D341Med (cell line): Measurements from ENCODE around the gene PPIF.

Experiments used
- DNase-seq: peaks from one replicate; pipeline ENCODE4 v3.0.0; 2012; ENCODE audit warnings: low spot score

The PPIF gene

DNA sequence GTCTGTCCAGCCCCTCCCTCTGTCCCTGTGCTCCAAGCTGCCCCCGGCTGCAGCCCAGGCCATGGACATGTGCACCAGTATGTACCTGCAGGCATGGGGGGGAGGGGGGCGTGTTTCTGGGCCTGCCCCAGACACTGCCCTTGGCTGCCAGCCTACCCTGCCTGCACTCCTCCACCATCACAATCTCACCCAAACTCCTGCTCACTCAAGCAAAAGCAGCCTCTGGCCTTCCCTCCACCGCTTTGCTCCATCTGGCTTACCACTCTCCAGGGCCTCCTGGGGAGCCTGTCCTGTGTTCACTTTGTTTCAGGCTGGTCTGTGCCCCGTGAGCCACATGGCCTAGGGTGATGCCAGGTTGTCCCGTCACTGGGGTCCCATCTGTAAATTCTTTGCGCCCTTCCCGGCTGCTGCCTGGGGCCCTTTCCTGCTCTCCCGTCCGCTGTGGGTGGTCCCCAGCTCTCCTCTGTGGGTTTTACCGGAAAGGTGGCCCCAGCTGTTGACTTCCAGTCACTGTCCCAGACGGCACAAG, 33.3 kb upstream of the PPIF start:
- DNase-seq, result no peak

GRCh38 chr10:79314761-79315601, 32.3 kb upstream of the PPIF start:
- no peak for DNase-seq

DNA sequence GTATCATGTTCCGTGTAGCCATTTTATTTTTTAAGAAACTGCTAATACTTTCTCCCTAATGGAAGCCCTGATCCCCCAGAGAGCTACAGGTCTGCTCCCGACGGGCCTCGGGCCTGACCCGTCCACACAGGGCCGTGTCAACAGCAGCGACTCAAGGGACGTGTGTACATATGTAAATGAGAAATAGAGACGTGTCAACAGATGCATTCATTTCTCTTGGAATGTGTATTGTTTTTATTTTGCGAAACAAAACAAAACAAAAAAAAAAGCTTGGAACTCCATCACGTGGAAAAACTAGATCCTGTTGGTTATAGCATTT, 31.7 kb upstream of the PPIF start:
- no peak for DNase-seq

- DNase-seq, result peak; percentile 46
Observed at GRCh38 chr10:79316671-79317431, 30.4 kb upstream of the PPIF start.

DNA sequence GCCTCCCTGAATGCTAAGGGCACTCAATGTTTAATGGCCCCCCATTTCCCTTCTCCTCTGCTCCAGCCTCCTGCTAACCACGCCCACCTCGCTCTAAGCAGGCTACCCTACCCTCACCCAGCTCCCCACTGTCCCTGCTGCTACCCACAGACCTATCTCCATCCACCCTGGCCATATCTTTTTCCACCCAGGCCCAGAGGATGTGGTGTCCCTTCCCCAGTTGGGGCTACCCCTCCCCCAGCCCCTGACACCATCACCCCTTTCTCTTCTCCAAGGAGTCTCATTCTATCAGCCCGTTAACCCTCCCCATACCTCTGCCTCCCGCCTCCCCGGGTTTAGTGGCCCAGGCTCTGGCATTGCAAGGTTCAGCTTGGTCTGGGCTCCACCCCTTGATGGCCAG, 28.9 kb upstream of the PPIF start:
- DNase-seq, result no peak

- DNase-seq, result no peak
Observed at GRCh38 chr10:79319115-79319771, 28.0 kb upstream of the PPIF start.

DNA sequence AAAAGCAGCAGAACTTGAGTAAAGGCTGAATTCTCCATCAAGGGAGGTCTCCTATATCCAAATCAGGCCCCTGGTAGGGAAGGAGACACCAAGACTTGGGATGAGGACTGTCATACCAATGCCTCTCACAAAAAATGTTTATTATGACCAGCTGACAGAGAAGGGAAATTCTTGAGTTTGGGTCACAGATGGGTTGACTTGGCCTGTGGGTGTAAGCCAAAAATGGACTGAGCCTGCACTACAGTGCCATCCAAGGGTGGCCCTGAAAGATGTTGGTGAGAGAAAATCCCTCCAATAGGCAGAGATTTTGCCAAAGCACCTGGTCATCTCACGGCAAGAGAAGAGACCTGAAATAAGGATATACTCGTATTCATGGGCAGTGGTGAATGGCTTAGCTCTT, 27.0 kb upstream of the PPIF start:
- DNase-seq, result no peak

DNA sequence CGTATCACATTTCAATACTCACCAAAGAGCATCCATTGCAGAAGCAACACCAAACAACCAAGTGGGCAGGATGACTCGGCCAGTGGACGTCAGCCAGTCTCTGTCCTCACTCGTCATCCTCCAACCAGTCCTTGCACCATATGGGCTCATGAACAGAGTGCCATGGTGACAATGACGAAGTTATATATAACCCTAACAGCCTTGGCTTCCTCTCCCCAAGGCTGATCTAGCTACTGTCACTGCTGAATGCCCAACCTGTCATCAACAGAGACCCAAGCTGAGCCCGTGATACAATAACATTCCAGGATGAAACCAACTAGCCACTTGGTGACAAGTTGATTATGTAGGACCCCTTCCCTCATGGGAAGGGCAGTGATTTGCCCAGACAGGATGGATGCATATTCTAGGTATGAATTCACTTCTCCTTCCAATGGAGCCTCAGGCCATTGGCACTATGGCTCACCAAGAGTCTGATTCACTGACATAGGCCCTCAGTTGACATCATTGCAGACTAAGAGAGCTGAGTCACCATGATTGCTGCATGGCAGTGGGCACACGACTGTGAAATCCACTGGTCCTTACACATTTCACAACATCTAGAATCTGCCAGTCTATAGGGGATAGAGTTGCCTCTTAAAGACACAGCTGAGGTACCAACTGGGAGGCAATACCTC, 26.3 kb upstream of the PPIF start:
- DNase-seq, result no peak

DNA sequence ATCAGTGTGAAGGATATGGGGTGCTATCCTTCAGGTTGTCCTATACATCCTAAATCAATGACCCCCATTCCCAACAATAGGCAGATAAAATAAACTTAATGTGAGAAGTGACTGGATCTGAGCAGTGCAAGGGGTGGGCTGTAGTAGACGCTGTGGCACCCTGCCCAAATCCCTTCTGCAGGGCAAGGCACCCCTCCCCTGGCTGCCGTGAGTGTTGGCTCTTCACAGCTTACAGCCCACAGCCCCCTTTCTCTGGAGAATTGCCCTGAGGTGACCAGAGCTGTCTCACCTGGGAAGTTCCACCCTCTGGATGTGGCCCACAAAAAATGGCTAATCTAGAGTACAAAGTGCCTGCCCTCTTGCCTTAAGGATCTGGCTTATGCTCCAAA, 25.8 kb upstream of the PPIF start:
- DNase-seq, result no peak

GRCh38 chr10:79321951-79322350, 25.3 kb upstream of the PPIF start:
- no peak for DNase-seq

- no peak for DNase-seq
Observed at GRCh38 chr10:79322616-79323543, 24.4 kb upstream of the PPIF start.

GRCh38 chr10:79323602-79324001, 23.7 kb upstream of the PPIF start:
- no peak for DNase-seq

- DNase-seq, result no peak
Observed at GRCh38 chr10:79324032-79324695, 23.1 kb upstream of the PPIF start.

- no peak for DNase-seq
Observed at GRCh38 chr10:79326361-79327089, 20.7 kb upstream of the PPIF start.

- no peak for DNase-seq
Observed at GRCh38 chr10:79327090-79327457, 20.2 kb upstream of the PPIF start.

DNA sequence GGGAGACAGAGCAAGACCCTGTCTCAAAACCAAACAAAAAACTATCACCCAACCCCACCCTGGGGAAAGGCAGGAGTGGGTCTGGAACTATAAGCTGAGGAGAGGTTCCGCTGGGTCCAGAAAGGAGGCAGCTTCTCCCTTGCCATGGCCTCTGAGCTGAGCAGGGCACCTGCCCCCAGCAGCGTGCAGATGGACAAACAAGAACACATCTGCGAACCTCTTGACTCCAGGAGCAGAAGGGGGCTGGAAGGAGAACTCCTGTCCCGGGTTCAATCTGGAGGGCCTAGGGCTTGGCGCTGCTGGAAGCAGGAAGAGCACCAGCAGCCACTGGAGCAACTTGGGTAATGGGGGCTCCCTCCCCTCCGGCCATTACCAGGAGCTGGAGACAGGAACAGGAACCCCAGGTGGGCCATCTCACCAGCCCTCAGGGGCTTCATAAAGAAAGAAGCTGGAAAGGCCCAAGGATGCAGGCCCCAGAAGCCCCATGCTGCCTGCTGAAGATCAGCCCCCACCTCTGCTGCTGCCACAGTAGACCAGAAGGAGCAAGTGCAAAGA, 19.0 kb upstream of the PPIF start:
- DNase-seq, result no peak

- DNase-seq, result no peak
Observed at GRCh38 chr10:79328737-79329504, 18.3 kb upstream of the PPIF start.

DNA sequence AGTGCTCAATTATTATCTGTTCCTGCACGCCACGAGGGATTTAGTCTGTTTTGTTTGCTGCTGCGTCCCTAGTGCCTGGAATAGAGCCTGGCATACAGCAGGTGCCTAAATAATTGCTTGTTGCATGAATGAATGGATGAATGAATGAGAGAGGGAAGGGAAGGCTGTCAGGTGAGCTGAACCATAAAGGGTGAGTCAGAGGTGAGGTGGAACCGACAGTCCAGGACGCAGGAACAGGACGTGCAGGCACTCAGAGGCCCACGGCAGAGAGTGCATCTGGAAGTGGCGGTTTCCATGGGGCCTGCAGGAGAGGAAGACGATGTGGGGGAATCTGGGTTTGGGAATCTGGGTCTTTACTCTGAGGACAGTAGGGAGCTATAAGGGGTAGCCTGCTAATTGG, 17.7 kb upstream of the PPIF start:
- DNase-seq, result no peak

GRCh38 chr10:79331226-79331625, 16.0 kb upstream of the PPIF start:
- DNase-seq, result no peak
